IPS DF 6.9 (cell line): Measurements from ENCODE around the gene HOMER2.
A peak's percentile ranks its signal among the peaks of the same experiment; 100 is the strongest.
"Not testable (repeated sequence)": the region's sequence is repeated elsewhere in the genome, so short reads cannot be mapped to it uniquely, and the experiment has no call there.

Experiments
- DNase-seq: peaks from one replicate; pipeline ENCODE4 v3.0.0-alpha.2; 2013; ENCODE audit warnings: low read depth, low spot score
- H3K27ac ChIP-seq: one replicate; pipeline ENCODE4 v1.5.1; 2013; ENCODE audit warnings: low read length, control low read depth
- H3K27me3 ChIP-seq: 2 replicates; pipeline ENCODE4 v1.6.1; 2013; ENCODE audit warnings: mild to moderate bottlenecking, low read length; ENCODE audit not compliant: control insufficient read depth, insufficient read depth
- H3K36me3 ChIP-seq: 2 replicates; pipeline ENCODE4 v1.6.1; 2013; ENCODE audit warnings: low read length; ENCODE audit not compliant: control insufficient read depth, insufficient read depth
- H3K4me1 ChIP-seq: 2 replicates; pipeline ENCODE4 v1.6.1; 2013; ENCODE audit warnings: low read length; ENCODE audit not compliant: control insufficient read depth, insufficient read depth
- H3K4me3 ChIP-seq: 2 replicates; pipeline ENCODE4 v1.5.1; 2013; ENCODE audit warnings: mild to moderate bottlenecking, low read length
- H3K9me3 ChIP-seq: 2 replicates; pipeline ENCODE4 v1.6.1; 2013; ENCODE audit warnings: low read length, inconsistent platforms; ENCODE audit not compliant: control insufficient read depth, insufficient read depth
- WGBS: extraction: QIAGEN DNeasy Blood & Tissue Kit; methylation state at CpG from one replicate; pipeline ENCODE4 v1.1.7; 2013; ENCODE audit warnings: mixed read lengths, missing lambda C conversion rate; ENCODE audit not compliant: insufficient read length, insufficient coverage; 5-methylcytosine and 5-hydroxymethylcytosine counted together

The HOMER2 gene

GRCh38 chr15:82952158-82953081 lies at the start of gene HOMER2:
TSS of gene HOMER2 (minus strand) at chr15:82952720. CDS start at chr15:82952535, 185 bp downstream.
- peak within 1 kb of the TSS; percentile 90; the same call in 1 of the 2 replicates for H3K4me3 ChIP-seq
- no peaks in the 10 kb centered on the region for H3K9me3 ChIP-seq
- no peak within 1 kb of the TSS for H3K27ac ChIP-seq

GRCh38 chr15:83000672-83001031 lies 48.1 kb upstream of the HOMER2 start:
- H3K4me1 ChIP-seq, H3K27ac ChIP-seq, DNase-seq, H3K27me3 ChIP-seq, H3K4me3 ChIP-seq, H3K36me3 ChIP-seq, H3K9me3 ChIP-seq: not testable (repeated sequence)
- WGBS, result no CpG with 5 or more reads among the region's 3 CpGs

More at GRCh38 chr15:82952158-82953081, at the start of gene HOMER2:
- DNase-seq, result no peak
- Histone ChIP-seq H3K27me3 (peaks cover 6% of the 10 kb centered on the region; the same call in 1 of the 2 replicates), H3K4me1 (no peaks in the 10 kb centered on the region), H3K36me3 (no peaks in the 10 kb centered on the region; the same call in 1 of the 2 replicates)
- no CpG with 5 or more reads among the region's 119 CpGs for WGBS

- Histone ChIP-seq H3K9me3 (no peaks in the 10 kb centered on the region), H3K4me1 (no peaks in the 10 kb centered on the region), H3K36me3 (no peaks in the 10 kb centered on the region), H3K27me3 (no peaks in the 10 kb centered on the region), H3K27ac (no peak overlapping the region), H3K4me3 (no peak overlapping the region)
- DNase-seq, result no peak
- WGBS, result no CpG with 5 or more reads among the region's 6 CpGs
Measured at GRCh38 chr15:82999905-83000671, 47.6 kb upstream of the HOMER2 start.

- H3K4me1 ChIP-seq, result no peaks in the 10 kb centered on the region
- no peaks in the 10 kb centered on the region for H3K9me3 ChIP-seq
- no peak overlapping the region for H3K4me3 ChIP-seq
- WGBS, result no CpG with 5 or more reads among the region's 6 CpGs
- no peak overlapping the region for H3K27ac ChIP-seq
- no peak for DNase-seq
- no peaks in the 10 kb centered on the region for H3K36me3 ChIP-seq
- H3K27me3 ChIP-seq, result no peaks in the 10 kb centered on the region
Measured at GRCh38 chr15:82999426-82999825, 46.9 kb upstream of the HOMER2 start.

- H3K4me1 ChIP-seq, result no peaks in the 10 kb centered on the region
- H3K36me3 ChIP-seq, result no peaks in the 10 kb centered on the region
- no peaks in the 10 kb centered on the region for H3K27me3 ChIP-seq
- no CpG with 5 or more reads among the region's 3 CpGs for whole genome bisulfite sequencing
- H3K4me3 ChIP-seq, result no peak overlapping the region
- no peak for DNase-seq
- H3K9me3 ChIP-seq, result no peaks in the 10 kb centered on the region
- H3K27ac ChIP-seq, result no peak overlapping the region
Measured at GRCh38 chr15:82995938-82996337, 43.4 kb upstream of the HOMER2 start.

GRCh38 chr15:82995076-82995475 lies 42.6 kb upstream of the HOMER2 start:
- WGBS, result no CpG with 5 or more reads among the region's 2 CpGs
- H3K4me1 ChIP-seq, result no peaks in the 10 kb centered on the region
- H3K4me3 ChIP-seq, result no peak overlapping the region
- H3K27me3 ChIP-seq, result no peaks in the 10 kb centered on the region
- DNase-seq, result no peak
- no peaks in the 10 kb centered on the region for H3K36me3 ChIP-seq
- no peaks in the 10 kb centered on the region for H3K9me3 ChIP-seq
- no peak overlapping the region for H3K27ac ChIP-seq

GRCh38 chr15:82993144-82993543 lies 40.6 kb upstream of the HOMER2 start:
- DNase-seq, result no peak
- Histone ChIP-seq H3K27me3 (no peaks in the 10 kb centered on the region), H3K9me3 (no peaks in the 10 kb centered on the region), H3K27ac (no peak overlapping the region), H3K36me3 (no peaks in the 10 kb centered on the region), H3K4me3 (no peak overlapping the region), H3K4me1 (no peaks in the 10 kb centered on the region)
- WGBS, result 100% methylated on average over 4 of the region's 4 CpGs

GRCh38 chr15:82992436-82992998 lies 40.0 kb upstream of the HOMER2 start:
- Histone ChIP-seq H3K36me3 (no peaks in the 10 kb centered on the region), H3K27me3 (no peaks in the 10 kb centered on the region), H3K9me3 (no peaks in the 10 kb centered on the region), H3K4me3 (no peak overlapping the region), H3K27ac (no peak overlapping the region), H3K4me1 (no peaks in the 10 kb centered on the region)
- no peak for DNase-seq
- WGBS, result no CpG with 5 or more reads among the region's 3 CpGs

GRCh38 chr15:82986442-82986780 lies 33.9 kb upstream of the HOMER2 start:
- DNase-seq, result no peak
- Histone ChIP-seq H3K27ac (no peak overlapping the region), H3K4me3 (peak overlapping the region; percentile 53), H3K9me3 (no peaks in the 10 kb centered on the region), H3K4me1 (no peaks in the 10 kb centered on the region), H3K27me3 (no peaks in the 10 kb centered on the region), H3K36me3 (no peaks in the 10 kb centered on the region)
- no CpG with 5 or more reads among the region's 12 CpGs for WGBS

GRCh38 chr15:82985688-82986441 lies 33.3 kb upstream of the HOMER2 start, which contains the start of gene RAMAC:
TSS of gene RAMAC (plus strand) at chr15:82986210. CDS start at chr15:82989019, 2,809 bp downstream.
- no peak within 1 kb of the TSS for H3K27ac ChIP-seq
- no CpG with 5 or more reads among the region's 45 CpGs for WGBS
- no peaks in the 10 kb centered on the region for H3K36me3 ChIP-seq
- peak within 1 kb of the TSS; percentile 53 for H3K4me3 ChIP-seq
- no peaks in the 10 kb centered on the region for H3K4me1 ChIP-seq
- peak; percentile 77 for DNase-seq
- H3K9me3 ChIP-seq, result no peaks in the 10 kb centered on the region
- H3K27me3 ChIP-seq, result no peaks in the 10 kb centered on the region
